Islet of Langerhans (tissue), 1 donor: Measurements from ENCODE around the gene HOXA11.

Experiments
- FAIRE-seq: peaks from one replicate; lab custom pipeline; 2011; peaks lifted over from hg19 to GRCh38; lab: Jason Lieb, UNC

Gene HOXA11

GRCh38 chr7:27185013-27185853 is at the start of gene HOXA11:
Gene HOXA11, minus strand, starts transcription at chr7:27185232. Its CDS starts 88 bp downstream, at chr7:27185144.
- no peak for FAIRE-seq

DNA sequence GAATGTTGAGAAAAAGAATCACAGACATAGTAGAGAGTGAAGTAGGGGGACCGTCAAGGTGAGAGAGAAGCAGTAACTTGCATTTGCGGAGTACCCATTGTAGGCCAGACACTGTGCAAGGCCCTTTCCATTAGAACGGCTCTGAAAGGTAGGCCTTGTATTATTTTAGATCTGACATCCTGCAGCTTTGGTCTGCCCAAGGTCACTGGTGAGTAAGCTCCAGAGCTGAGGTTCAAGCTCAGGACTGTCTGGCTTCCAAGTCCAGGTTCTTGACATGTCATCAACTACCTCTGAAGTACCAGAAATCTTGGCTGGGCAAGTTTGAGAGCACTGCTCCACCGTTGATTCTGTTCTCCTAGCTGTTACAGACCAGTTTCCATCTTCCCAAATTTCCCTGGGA is 44.4 kb upstream of the HOXA11 start:
- FAIRE-seq = no peak

DNA sequence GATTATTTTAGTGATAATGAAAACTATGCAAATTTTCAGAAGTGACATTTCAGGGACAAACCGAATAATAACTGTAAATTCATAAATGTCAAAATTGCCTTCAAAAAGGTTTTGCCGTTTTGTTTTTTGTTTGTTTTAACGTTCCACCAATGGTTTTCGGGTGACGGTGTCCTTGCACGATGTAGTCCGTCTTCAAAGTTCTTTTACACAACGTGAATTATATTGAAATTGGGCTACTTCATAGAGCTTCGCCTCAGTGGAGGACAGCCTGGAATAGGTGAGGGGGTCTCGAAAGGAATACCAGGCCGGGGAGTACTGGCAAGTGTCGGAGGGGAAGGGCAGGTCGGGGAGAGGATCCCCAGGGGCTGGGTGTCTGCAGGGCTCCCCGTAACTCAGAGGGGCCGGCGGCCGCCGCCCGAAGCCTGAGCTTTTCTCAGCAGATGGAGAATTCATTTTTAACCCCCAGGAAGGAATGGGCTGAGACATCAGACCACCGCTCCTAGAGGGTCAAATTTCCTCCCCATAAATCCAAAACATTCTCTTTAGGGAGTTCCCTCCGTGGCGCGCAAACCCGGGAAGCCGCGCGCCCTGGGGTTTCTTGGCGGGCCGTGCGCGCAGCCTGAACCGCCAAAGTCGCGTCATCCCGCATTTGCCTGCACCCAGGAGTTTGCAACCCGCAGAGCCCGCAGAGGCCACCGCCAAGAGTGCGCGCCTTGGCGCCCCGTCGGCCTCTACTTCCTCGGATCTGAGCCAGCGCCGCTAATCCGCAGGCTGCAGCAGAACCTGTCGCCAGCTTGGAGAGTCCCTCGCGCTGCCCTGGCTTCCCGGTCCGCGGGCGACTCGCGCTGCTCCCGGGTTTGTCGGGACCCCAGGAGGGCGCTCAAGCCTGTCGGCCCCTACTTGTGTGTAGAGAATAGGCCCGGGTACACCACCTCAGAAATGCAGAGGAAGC is 40.2 kb upstream of the HOXA11 start:
- no peak for FAIRE-seq

- no peak for FAIRE-seq
Observed at GRCh38 chr7:27223941-27224575, 39.0 kb upstream of the HOXA11 start.

DNA sequence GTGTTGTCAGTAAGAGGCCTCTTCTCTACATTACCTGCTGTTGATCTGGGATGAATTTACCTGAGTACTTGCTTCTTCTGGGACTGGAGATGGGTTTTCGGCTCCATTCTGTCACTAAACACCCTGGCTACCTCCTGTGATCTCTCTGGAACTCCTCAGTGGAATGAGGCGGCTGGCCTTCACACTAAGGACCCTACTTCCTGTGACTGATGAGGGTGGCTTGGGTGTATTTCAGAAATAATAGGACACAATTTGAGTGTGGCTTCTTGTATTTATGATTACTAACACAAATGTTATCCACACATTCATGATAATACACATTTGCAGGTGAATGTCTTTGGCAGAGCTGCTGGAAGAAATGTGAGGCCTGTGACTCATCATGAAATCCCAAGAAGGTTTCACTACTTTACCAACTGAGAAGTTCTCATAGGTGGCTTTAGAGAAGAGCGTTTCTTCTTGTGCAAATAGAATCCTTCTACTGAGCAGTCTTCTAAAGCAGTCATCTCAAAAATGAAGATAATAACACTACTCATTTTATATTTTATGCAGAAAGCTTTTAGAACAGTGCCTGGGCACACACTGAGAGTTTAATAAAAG is 36.3 kb upstream of the HOXA11 start:
- FAIRE-seq = no peak

DNA sequence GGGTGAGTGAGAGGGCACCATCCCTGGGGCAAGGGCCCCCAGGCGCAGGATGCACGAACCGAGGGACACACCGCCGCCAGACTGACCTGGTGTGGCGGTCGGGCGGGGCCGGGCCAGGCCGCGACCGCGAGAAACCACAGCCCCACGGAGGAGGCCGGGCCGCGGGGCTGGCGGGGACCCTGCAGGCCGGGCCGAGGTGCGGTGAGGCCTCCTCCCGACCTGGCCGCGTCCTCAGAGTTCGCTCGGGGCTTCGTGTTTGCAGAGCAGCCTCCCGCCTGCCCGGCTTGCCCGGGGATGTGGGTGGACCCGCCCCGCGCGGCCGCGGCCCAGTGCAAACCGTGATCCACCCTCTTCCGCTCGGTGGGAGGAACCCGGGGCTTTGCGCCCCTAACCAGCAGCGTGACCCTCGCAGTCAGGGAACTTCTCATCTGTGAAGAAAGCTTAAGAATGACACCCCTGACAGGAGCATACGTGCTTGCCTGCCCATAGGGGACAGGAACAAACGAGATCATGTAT is 35.5 kb upstream of the HOXA11 start:
- no peak for FAIRE-seq

DNA sequence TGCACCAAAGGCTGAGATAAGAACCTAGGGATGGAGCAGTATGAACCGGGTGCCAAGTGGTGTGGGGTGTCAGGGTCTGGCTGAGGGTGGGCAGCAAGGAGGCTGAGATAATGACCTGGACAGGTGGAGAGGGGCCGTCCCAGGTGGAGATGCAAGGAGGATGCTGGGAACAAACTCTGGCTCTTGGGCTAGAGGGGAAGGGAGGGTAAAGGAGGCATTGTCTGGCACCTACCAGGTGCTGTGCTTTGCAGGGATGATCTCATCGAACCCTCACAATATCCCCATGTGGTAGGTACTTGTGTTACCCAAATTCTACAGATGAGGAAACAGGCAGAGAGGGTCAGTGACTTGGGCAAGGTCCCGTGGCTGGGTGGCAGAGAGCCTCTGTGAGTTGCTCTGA is 34.8 kb upstream of the HOXA11 start:
- no peak for FAIRE-seq

DNA sequence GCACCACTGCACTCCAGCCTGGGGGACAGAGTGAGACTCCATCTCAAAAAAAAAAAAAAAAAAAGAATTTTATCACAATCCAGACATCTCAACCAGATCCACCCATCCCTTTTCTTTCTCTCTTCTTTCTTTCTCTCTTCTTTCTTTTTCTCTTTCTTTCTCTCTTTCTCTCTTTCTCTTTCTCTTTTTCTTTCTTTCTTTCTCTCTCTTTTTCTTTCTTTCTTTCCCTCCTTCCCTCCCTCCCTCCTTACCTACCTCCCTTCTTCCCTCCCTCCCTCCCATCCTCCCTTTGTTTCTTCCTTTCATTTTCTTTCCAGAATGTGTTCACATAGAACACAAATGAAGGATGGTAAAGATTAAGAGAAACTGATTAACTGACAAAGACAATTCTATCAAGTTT is 32.9 kb upstream of the HOXA11 start:
- no peak for FAIRE-seq

- FAIRE-seq = no peak
Observed at GRCh38 chr7:27215356-27215755, 30.3 kb upstream of the HOXA11 start.

GRCh38 chr7:27214239-27214950 is 29.4 kb upstream of the HOXA11 start:
- no peak for FAIRE-seq

DNA sequence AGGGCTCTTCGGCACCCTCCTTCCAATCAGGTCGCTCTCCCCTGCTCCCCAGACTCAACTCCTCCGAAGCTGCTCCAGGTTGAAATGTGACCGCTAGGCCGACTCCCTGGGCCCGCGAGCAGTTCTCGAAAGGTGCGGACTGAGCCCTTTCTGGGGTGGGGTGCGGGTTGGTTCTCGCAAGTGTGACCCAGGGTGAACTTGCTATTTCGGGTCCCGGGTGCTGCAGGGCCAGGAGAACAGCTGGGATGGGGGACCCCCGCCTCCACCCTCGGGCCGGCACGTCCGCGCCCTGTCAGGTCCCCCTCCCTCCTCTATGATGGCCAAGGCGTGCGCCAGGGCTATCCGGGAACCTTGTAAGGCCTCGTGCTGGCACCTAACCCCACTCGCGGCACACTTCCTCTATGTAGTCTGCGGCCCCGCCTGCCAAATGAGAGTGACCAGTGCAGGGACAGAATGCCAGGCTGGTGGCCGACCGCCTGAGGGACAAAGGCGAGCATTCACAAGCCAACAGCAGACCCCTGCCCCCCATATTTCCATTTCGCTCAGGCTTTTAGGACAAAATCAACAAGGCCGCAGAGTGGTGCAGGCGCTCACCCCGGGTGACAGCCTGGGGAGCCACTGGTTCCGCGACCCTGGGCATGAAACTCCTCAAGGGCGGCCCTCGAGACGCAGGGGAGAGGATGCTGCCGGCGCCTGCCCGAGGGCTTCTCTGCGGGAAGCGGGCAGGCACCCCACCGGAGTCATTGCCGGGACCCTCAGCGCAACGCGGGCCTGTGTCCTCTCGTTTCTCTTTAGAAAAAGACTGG is 28.6 kb upstream of the HOXA11 start:
- no peak for FAIRE-seq

GRCh38 chr7:27212497-27213432 is 27.7 kb upstream of the HOXA11 start:
- FAIRE-seq = no peak

- FAIRE-seq = no peak
Observed at GRCh38 chr7:27211764-27212204, 26.8 kb upstream of the HOXA11 start.

DNA sequence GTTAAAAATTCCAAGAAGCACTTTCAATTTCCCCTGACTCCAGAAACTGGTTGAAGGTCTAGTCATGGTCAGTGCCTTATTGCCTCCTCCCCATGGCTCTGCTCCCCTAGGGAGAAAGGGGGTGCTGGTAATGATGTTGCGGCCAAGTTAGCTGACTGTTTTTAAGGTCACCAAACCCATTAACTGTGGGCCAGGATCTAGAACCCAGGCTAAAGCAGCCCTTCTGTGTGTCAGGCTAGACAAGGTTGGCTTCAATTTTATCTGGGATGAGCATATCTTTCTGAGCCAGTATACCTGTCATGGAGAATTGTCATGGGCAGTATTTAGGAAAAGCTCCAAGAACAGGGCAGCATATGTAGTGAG is 26.0 kb upstream of the HOXA11 start:
- FAIRE-seq = no peak

GRCh38 chr7:27210441-27211083 is 25.5 kb upstream of the HOXA11 start:
- no peak for FAIRE-seq

DNA sequence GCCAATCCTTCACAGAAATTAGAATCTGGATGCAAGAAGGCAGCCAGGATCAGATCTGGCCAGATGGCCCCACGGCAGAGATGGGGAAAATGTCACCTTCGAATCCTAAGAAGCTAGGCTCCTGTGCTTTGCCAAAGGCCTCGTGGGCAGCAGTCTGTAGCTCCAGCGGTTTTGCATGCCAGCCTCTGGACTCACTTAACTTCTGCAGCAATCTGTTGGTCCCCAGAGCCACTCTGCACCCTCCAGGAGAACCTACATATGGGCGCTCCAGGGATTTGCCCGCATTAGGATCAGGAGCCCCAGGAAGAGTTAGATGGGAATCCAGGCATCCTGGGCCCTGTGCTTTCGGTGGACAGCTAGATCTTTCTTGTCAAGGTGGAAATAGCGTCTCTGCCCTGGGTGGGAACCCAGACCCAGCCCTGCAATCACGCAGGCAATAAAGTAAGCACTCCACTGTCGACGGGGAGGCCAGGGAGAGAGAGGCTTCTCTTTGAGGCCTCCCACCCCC is 25.0 kb upstream of the HOXA11 start:
- FAIRE-seq = no peak

DNA sequence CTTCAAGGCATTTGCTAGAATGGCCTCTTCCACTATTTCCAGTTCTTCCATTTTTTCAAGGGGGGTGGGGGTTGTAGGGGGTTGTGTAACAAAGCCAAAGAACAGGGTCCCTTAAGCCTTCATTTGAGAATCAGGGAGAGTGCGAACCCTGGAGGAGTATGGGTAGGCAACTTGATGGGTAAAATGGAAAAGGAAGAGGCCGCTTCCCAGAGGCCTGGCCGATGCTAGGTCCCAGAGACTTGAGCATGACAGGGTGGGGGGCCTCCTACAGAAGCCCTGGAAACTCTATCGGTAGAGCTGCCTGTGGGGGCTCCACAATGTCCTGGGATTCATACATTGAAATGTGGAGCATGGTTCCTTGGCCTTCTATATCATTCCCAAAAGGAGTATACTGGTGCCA is 24.0 kb upstream of the HOXA11 start:
- FAIRE-seq = no peak

DNA sequence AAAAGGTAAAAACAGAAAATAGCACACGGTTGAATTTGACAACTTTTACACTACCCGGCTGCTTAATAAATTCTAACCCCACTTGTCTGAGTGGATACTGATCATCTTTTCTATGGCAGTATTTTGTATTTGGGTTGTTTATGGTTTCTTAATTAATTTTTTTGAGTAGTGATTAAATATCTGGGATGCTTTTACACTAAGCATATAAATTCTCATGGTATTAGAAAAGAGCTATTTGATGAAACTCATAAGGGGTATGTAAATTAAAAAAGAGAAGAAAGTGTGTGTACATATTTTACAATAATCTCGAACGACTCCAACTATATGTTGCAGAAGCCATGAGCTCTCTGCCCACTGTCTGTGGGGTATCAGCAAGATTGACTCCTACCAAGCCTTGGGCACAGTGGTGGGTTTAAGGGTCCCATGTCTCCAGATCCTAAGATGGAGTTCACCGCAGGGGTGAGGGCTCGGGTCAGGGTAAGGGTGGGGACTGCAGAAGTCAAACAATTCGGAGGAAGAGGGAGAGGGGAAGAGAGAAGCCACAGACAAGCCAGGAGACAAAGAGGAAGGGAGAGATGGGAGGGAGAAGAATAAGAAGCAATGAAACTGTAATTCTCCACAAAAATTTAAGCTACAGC is 22.4 kb upstream of the HOXA11 start:
- no peak for FAIRE-seq
